AG08395 (cell line): Measurements from ENCODE around the gene LRRC37B.
"Not testable (repeated sequence)": the region's sequence is repeated elsewhere in the genome, so short reads cannot be mapped to it uniquely, and the experiment has no call there.

Experiments used
- DNase-seq: peaks from one replicate; pipeline ENCODE4 v3.0.0; 2012; ENCODE audit warnings: mixed read lengths, low spot score

LRRC37B gene

GRCh38 chr17:32092062-32092461, 84.9 kb downstream of the LRRC37B start:
- not testable (repeated sequence) for DNase-seq

- DNase-seq: no peak
Observed at GRCh38 chr17:32099686-32100085, 92.5 kb downstream of the LRRC37B start.

GRCh38 chr17:32100323-32100722, 93.1 kb downstream of the LRRC37B start:
- not testable (repeated sequence) for DNase-seq

- no peak for DNase-seq
Observed at GRCh38 chr17:32100971-32101631, 93.9 kb downstream of the LRRC37B start.

- DNase-seq: no peak
Observed at GRCh38 chr17:32102172-32102571, 95.0 kb downstream of the LRRC37B start.

- DNase-seq: no peak
Observed at GRCh38 chr17:32102646-32103186, 95.5 kb downstream of the LRRC37B start.
